Astrocyte (in vitro differentiated cells and primary cell): ENCODE results near the gene YOD1. TPM values are rescaled to one million over a fixed set of nuclear protein-coding genes. Genes with fewer than 3 reads are reported as not detected.

ENCODE experiments used
- DNase-seq: peaks from one replicate; pipeline ENCODE4 v3.0.0-alpha.2; 2010; ENCODE audit warnings: low read depth
- FAIRE-seq: peaks from 2 replicates; lab custom pipeline; 2011; peaks lifted over from hg19 to GRCh38; lab: Jason Lieb, UNC
- H2AFZ ChIP-seq: 2 replicates; pipeline ENCODE4 v1.6.0; 2012; ENCODE audit warnings: low read depth, low read length, inconsistent platforms
- H3K27ac ChIP-seq: 2 replicates; pipeline ENCODE4 v1.5.1; 2011; ENCODE audit warnings: low read depth, low read length, inconsistent platforms
- H3K27me3 ChIP-seq: 2 replicates; pipeline ENCODE4 v1.6.0; 2011; ENCODE audit warnings: low read length, inconsistent platforms; ENCODE audit not compliant: insufficient read depth
- H3K36me3 ChIP-seq: 2 replicates; pipeline ENCODE4 v1.5.1; 2011; ENCODE audit warnings: low read length, inconsistent platforms; ENCODE audit not compliant: insufficient read depth
- H3K4me1 ChIP-seq: 2 replicates; pipeline ENCODE4 v1.5.1; 2011; ENCODE audit warnings: low read length, inconsistent platforms; ENCODE audit not compliant: insufficient read depth
- H3K4me2 ChIP-seq: 2 replicates; pipeline ENCODE4 v1.6.0; 2012; ENCODE audit warnings: low read length, inconsistent platforms
- H3K4me3 ChIP-seq: 2 replicates; pipeline ENCODE4 v1.5.1; 2011; ENCODE audit warnings: low read depth, mild to moderate bottlenecking, low read length, inconsistent platforms; ENCODE audit not compliant: insufficient read depth
- H3K79me2 ChIP-seq: 2 replicates; pipeline ENCODE4 v1.6.0; 2012; ENCODE audit warnings: mild to moderate bottlenecking, low read length, inconsistent platforms; ENCODE audit not compliant: insufficient read depth
- H3K9ac ChIP-seq: 2 replicates; pipeline ENCODE4 v1.6.0; 2012; ENCODE audit warnings: mild to moderate bottlenecking, low read length, inconsistent platforms
- H3K9me3 ChIP-seq: 2 replicates; pipeline ENCODE4 v1.5.1; 2012; ENCODE audit warnings: low read depth, mild to moderate bottlenecking, low read length, inconsistent platforms; ENCODE audit not compliant: insufficient read depth
- H4K20me1 ChIP-seq: 2 replicates; pipeline ENCODE4 v1.6.0; 2012; ENCODE audit warnings: low read length, inconsistent platforms; ENCODE audit not compliant: insufficient read depth
- H3K27ac Mint-ChIP-seq: one replicate; pipeline ENCODE4 v1.8.0; 2021; ENCODE audit warnings: mild to moderate bottlenecking, mixed read lengths; ENCODE audit not compliant: unreplicated experiment
- H3K27me3 Mint-ChIP-seq: one replicate; pipeline ENCODE4 v1.8.0; 2021; ENCODE audit warnings: low read depth, mixed read lengths; ENCODE audit not compliant: unreplicated experiment
- H3K36me3 Mint-ChIP-seq: one replicate; pipeline ENCODE4 v1.8.0; 2021; ENCODE audit warnings: low read depth, mixed read lengths; ENCODE audit not compliant: unreplicated experiment
- H3K4me1 Mint-ChIP-seq: one replicate; pipeline ENCODE4 v1.8.0; 2021; ENCODE audit warnings: low read depth, mixed read lengths; ENCODE audit not compliant: unreplicated experiment
- H3K4me3 Mint-ChIP-seq: one replicate; pipeline ENCODE4 v1.8.0; 2021; ENCODE audit warnings: mild to moderate bottlenecking, moderate library complexity, mixed read lengths; ENCODE audit not compliant: unreplicated experiment
- H3K9me3 Mint-ChIP-seq: one replicate; pipeline ENCODE4 v1.8.0; 2021; ENCODE audit warnings: mild to moderate bottlenecking, mixed read lengths; ENCODE audit not compliant: unreplicated experiment
- EZH2 ChIP-seq: IDR thresholded peaks from 2 replicates; pipeline ENCODE4 v1.6.1; 2012; ENCODE audit warnings: mild to moderate bottlenecking, low read length, inconsistent platforms; ENCODE audit not compliant: insufficient read depth
- total RNA-seq: library from RNA; stranded (reverse); gene quantifications from 2 replicates; pipeline ENCODE4 v1.2.1, GENCODE V29; 2021
- TF ChIP-seq, protein P1 (sequence below): IDR thresholded peaks from 2 replicates; pipeline ENCODE4 v1.5.1; 2011; ENCODE audit warnings: low read depth, mild to moderate bottlenecking, inconsistent platforms, low read length, moderate library complexity; ENCODE audit not compliant: insufficient read depth

YOD1 gene
- total RNA-seq, 1 donor from 2014 or later = 14.8 TPM

DNA sequence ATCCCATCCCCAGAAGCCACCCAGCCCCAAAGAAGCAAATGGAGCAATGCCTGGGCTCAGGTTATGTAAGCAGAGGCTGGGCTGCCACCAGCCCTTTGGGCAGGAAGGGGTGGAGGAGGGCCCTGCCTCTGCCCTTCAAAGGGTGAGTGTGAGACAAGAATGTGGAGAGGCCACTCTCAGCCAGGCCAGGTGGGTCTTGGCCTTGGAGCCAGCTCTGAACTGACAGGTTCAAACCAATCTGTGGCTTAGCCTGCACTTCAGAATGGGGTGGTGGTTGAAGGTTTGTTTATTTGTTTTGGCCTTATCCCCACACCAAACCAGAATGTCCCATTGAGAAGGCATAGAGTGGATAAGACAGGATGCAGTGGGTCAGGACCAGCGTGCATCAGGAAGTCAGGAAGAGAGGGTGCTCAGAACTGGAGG is 48.3 kb downstream of the YOD1 start:
- H2AFZ ChIP-seq = no peak overlapping the region

DNA sequence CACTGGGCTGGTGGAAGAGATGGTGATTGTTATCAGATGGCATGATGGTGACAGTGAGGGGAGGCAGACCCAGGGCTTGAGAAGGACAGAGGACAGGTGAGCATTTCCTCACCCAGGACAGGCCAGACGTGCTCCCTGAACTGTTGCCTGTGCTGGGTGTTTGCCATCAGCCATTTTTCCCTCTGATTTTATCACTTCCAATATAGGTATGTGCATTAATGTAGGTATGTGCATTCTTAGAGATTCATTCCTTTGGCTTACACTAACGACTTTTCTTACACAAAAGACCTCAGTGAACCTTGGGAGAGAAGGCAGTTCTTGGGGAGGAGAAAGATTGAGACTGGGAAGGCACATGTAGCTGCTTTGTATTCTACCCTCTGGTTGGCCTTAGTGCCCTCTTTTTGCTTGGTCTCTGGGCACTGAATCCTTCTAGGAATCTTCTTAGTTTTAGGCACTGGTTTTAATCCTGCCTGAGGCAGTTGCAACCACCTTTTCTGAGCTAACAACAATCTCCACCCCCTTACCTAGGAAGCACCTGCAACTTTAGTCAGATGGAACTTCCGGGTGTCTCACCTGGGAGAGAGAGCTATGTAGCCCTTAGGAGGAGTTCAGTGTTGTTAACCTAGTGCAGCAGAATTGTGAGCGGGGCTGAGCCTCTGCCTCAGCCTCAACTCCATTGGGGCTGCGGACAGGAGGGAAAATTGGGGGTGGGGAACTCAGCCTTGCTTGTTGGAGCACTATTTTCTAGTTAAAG is 49.3 kb downstream of the YOD1 start:
- Histone ChIP-seq H2AFZ (no peak overlapping the region), H4K20me1 (no peaks in the 10 kb centered on the region), H3K9ac (no peak overlapping the region), H3K9me3 (no peaks in the 10 kb centered on the region), H3K36me3 (no peaks in the 10 kb centered on the region), H3K4me3 (no peak overlapping the region), H3K4me2 (no peak overlapping the region), H3K79me2 (no peaks in the 10 kb centered on the region), H3K4me1 (no peaks in the 10 kb centered on the region), H3K27me3 (no peaks in the 10 kb centered on the region), H3K27ac (no peak overlapping the region)
- Mint-ChIP-seq H3K9me3 (no peaks in the 10 kb centered on the region), H3K4me1 (peaks cover 6% of the 10 kb centered on the region), H3K27ac (no peak overlapping the region), H3K27me3 (no peaks in the 10 kb centered on the region), H3K36me3 (no peaks in the 10 kb centered on the region), H3K4me3 (no peak overlapping the region)
- no peak for FAIRE-seq
- TF ChIP-seq EZH2 = no peak
- TF ChIP-seq, protein P1, sequence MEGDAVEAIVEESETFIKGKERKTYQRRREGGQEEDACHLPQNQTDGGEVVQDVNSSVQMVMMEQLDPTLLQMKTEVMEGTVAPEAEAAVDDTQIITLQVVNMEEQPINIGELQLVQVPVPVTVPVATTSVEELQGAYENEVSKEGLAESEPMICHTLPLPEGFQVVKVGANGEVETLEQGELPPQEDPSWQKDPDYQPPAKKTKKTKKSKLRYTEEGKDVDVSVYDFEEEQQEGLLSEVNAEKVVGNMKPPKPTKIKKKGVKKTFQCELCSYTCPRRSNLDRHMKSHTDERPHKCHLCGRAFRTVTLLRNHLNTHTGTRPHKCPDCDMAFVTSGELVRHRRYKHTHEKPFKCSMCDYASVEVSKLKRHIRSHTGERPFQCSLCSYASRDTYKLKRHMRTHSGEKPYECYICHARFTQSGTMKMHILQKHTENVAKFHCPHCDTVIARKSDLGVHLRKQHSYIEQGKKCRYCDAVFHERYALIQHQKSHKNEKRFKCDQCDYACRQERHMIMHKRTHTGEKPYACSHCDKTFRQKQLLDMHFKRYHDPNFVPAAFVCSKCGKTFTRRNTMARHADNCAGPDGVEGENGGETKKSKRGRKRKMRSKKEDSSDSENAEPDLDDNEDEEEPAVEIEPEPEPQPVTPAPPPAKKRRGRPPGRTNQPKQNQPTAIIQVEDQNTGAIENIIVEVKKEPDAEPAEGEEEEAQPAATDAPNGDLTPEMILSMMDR = no peak
- no peak for DNase-seq

More for the DNA sequence above, 48.3 kb downstream of the YOD1 start:
- TF ChIP-seq, protein P1 = no peak
- TF ChIP-seq EZH2 = no peak
- H3K36me3 ChIP-seq = no peaks in the 10 kb centered on the region
- no peak overlapping the region for H3K4me3 Mint-ChIP-seq
- no peaks in the 10 kb centered on the region for H3K9me3 ChIP-seq
- H3K4me1 ChIP-seq = peaks cover 9% of the 10 kb centered on the region
- H3K27ac Mint-ChIP-seq = no peak overlapping the region
- H3K9me3 Mint-ChIP-seq = peaks cover 2% of the 10 kb centered on the region
- H3K4me1 Mint-ChIP-seq = peaks cover 14% of the 10 kb centered on the region
- H3K4me2 ChIP-seq = no peak overlapping the region
- H3K27me3 Mint-ChIP-seq = no peaks in the 10 kb centered on the region
- no peaks in the 10 kb centered on the region for H3K36me3 Mint-ChIP-seq
- no peak overlapping the region for H3K9ac ChIP-seq
- no peak overlapping the region for H3K4me3 ChIP-seq
- DNase-seq = peak; percentile 63
- no peaks in the 10 kb centered on the region for H3K79me2 ChIP-seq
- no peaks in the 10 kb centered on the region for H3K27me3 ChIP-seq
- no peaks in the 10 kb centered on the region for H4K20me1 ChIP-seq
- no peak overlapping the region for H3K27ac ChIP-seq
- no peak for FAIRE-seq
